K562 (cell line): ENCODE measurements around the gene TP63. TPM values are rescaled to one million over a fixed set of nuclear protein-coding genes. Genes with fewer than 3 reads are reported as not detected.

Experiments
- ATAC-seq: fragments of 200-7000 bp; cut with Tn5 transposase; 3 replicates; pipeline ENCODE4 v1.9.1; 2020; ENCODE audit warnings: moderate library complexity
- BruUV-seq: library from RNA; stranded (reverse); fragments of 400-500 nt; replicated peaks from 2 replicates; lab custom pipeline; 2021; lab: Mats Ljungman, UMichigan
- CTCF ChIA-PET: fragments of 300-600 bp; formaldehyde crosslinking; extraction: SDS; loops from one replicate; lab custom pipeline; 2021; ENCODE audit warnings: low intra/inter-chr PET ratio; lab: Yijun Ruan, JAX
- POLR2A ChIA-PET: fragments of 300-600, 350-650 bp; sonication (Branson Sonifier 250); formaldehyde crosslinking; extraction: SDS; loops from one replicate; lab custom pipeline; 2021; ENCODE audit warnings: antibody characterized with exemption, inconsistent platforms; lab: Yijun Ruan, JAX
- DNase-seq, 4 experiments: peaks; one replicate each; pipeline versions ENCODE4 v3.0.0 to v3.0.0-alpha.2; 2011 to 2018; ENCODE audit warnings: low spot score in 3 of 4, mixed read lengths in 3 of 4; ENCODE audit errors: extremely low read depth in 1 of 4
- FAIRE-seq: peaks from 2 replicates; lab custom pipeline; 2011; peaks lifted over from hg19 to GRCh38; lab: Jason Lieb, UNC
- H2AFZ ChIP-seq: 2 replicates; pipeline ENCODE4 v1.6.0; 2011; ENCODE audit warnings: low read depth, low read length, control low read depth, inconsistent platforms
- H3K27ac ChIP-seq: fragments of 200-600 bp; 3 replicates; pipeline ENCODE4 v1.8.0; 2011; ENCODE audit warnings: low read depth, mild to moderate bottlenecking, control low read depth, inconsistent platforms, low read length, moderate library complexity, mixed read lengths; ENCODE audit errors: extremely low read depth
- H3K27me3 ChIP-seq, 2 experiments: fragments of 300-600 bp in 1 of 2; 2 replicates in 1 of 2; 3 replicates in 1 of 2; pipeline versions ENCODE4 v1.6.0 to v1.8.0; 2011; ENCODE audit warnings: inconsistent platforms in 2 of 2, low read length in 2 of 2, mild to moderate bottlenecking in 1 of 2, mixed read lengths in 1 of 2, moderate library complexity in 1 of 2; ENCODE audit not compliant: control insufficient read depth in 2 of 2, insufficient read depth in 2 of 2
- H3K36me3 ChIP-seq: fragments of 300-600 bp; 3 replicates; pipeline ENCODE4 v1.8.0; 2011; ENCODE audit warnings: mild to moderate bottlenecking, low read length, inconsistent platforms; ENCODE audit not compliant: control insufficient read depth, insufficient read depth
- H3K4me1 ChIP-seq, 2 experiments: fragments of 200-600 bp in 1 of 2; replicated peaks in 1 of 2; 2 replicates in 1 of 2; 3 replicates in 1 of 2; pipeline versions ENCODE4 v1.5.1 to v1.8.0; 2011; ENCODE audit warnings: inconsistent platforms in 2 of 2, low read length in 2 of 2, mild to moderate bottlenecking in 1 of 2, mixed read lengths in 1 of 2, moderate library complexity in 1 of 2; ENCODE audit not compliant: control insufficient read depth in 2 of 2, insufficient read depth in 2 of 2
- H3K4me2 ChIP-seq: 2 replicates; pipeline ENCODE4 v1.6.1; 2011; ENCODE audit warnings: low read length, control low read depth, inconsistent platforms, mixed read lengths; ENCODE audit not compliant: insufficient read depth
- H3K4me3 ChIP-seq: fragments of 200-600 bp; sonication (generic), shearing (Covaris generic); 2 replicates; pipeline ENCODE4 v1.5.1; 2016; ENCODE audit warnings: control low read depth, inconsistent platforms
- H3K79me2 ChIP-seq: fragments of 200-600 bp; 3 replicates; pipeline ENCODE4 v1.8.0; 2011; ENCODE audit warnings: low read length, inconsistent platforms; ENCODE audit not compliant: control insufficient read depth, insufficient read depth
- H3K9ac ChIP-seq, 2 experiments: 2 replicates each; pipeline versions ENCODE4 v1.6.0 to v1.6.1; 2011; ENCODE audit warnings: low read depth in 2 of 2, low read length in 2 of 2, control low read depth in 1 of 2, inconsistent platforms in 1 of 2, mild to moderate bottlenecking in 1 of 2, mixed read lengths in 1 of 2; ENCODE audit not compliant: insufficient read depth in 1 of 2
- H3K9me1 ChIP-seq: one replicate; pipeline ENCODE4 v1.6.0; 2011; ENCODE audit warnings: inconsistent platforms, mild to moderate bottlenecking, low read length, moderate library complexity; ENCODE audit not compliant: control insufficient read depth, insufficient read depth
- H3K9me3 ChIP-seq: replicated peaks from 2 replicates; pipeline ENCODE4 v1.5.1; 2011; ENCODE audit warnings: low read depth, low read length, inconsistent platforms; ENCODE audit not compliant: control insufficient read depth, insufficient read depth
- H4K20me1 ChIP-seq: replicated peaks from 2 replicates; pipeline ENCODE4 v1.6.1; 2011; ENCODE audit warnings: low read length, inconsistent platforms, mixed read lengths; ENCODE audit not compliant: control insufficient read depth, insufficient read depth
- CHAMP1 ChIP-seq: fragments of 450-650 bp; IDR thresholded peaks from 2 replicates; pipeline ENCODE4 v1.6.1; 2016; ENCODE audit warnings: mild to moderate bottlenecking
- ELF1 ChIP-seq: fragments of 200-800 bp; sonication (Bioruptor generic); IDR thresholded peaks from 2 replicates; pipeline ENCODE4 v1.6.1; 2016; ENCODE audit warnings: missing genetic modification characterization, missing compliant biosample characterization
- FOXA3 ChIP-seq, 2 experiments: fragments of 450-650 bp in 1 of 2; sonication (generic) in 1 of 2; formaldehyde crosslinking; IDR thresholded peaks in 1 of 2; conservative IDR thresholded peaks in 1 of 2; 2 replicates each; pipeline versions ENCODE4 v1.4.0 to v1.8.0; 2020 to 2022; ENCODE audit warnings: mild to moderate bottlenecking in 2 of 2, missing genetic modification reagents in 1 of 2
- HDAC3 ChIP-seq: fragments of 450-650 bp; IDR thresholded peaks from 2 replicates; pipeline ENCODE4 v1.6.1; 2018; ENCODE audit warnings: borderline replicate concordance, mild to moderate bottlenecking, moderate library complexity; ENCODE audit not compliant: partially characterized antibody
- IRF2 ChIP-seq: sonication (generic); formaldehyde crosslinking; IDR thresholded peaks from 2 replicates; pipeline ENCODE4 v1.8.1; 2022; ENCODE audit warnings: mild to moderate bottlenecking, missing genetic modification reagents
- MECOM ChIP-seq: fragments of 250-450 bp; sonication (Bioruptor Pico); IDR thresholded peaks from 2 replicates; pipeline ENCODE4 v1.8.0; 2022; ENCODE audit warnings: inconsistent platforms
- PCBP2 ChIP-seq: fragments of 200-400 bp; formaldehyde crosslinking; IDR thresholded peaks from 2 replicates; pipeline ENCODE4 v1.6.1; 2018; ENCODE audit warnings: low read length, low read depth, mild to moderate bottlenecking, moderate library complexity; ENCODE audit not compliant: poor library complexity, severe bottlenecking
- POLR3A ChIP-seq: IDR thresholded peaks from 2 replicates; pipeline ENCODE4 v1.6.1; 2011; ENCODE audit warnings: borderline replicate concordance, mild to moderate bottlenecking, moderate library complexity; ENCODE audit not compliant: insufficient read length, insufficient read depth; ENCODE audit errors: extremely low read depth
- PTRF ChIP-seq: fragments of 450-650 bp; IDR thresholded peaks from 2 replicates; pipeline ENCODE4 v1.6.1; 2016; ENCODE audit warnings: mild to moderate bottlenecking, missing genetic modification characterization, missing compliant biosample characterization
- RFX7 ChIP-seq: fragments of 250-450 bp; sonication (Bioruptor Pico); IDR thresholded peaks from 2 replicates; pipeline ENCODE4 v1.5.1; 2021; ENCODE audit warnings: mild to moderate bottlenecking
- SRSF9 ChIP-seq: fragments of 200-400 bp; formaldehyde crosslinking; IDR thresholded peaks from 2 replicates; pipeline ENCODE4 v1.6.1; 2017; ENCODE audit warnings: low read depth, low read length, borderline replicate concordance
- STAT5B ChIP-seq: fragments of 250-450 bp; sonication (Bioruptor Pico); IDR thresholded peaks from 2 replicates; pipeline ENCODE4 v1.8.0; 2021; ENCODE audit warnings: mild to moderate bottlenecking, inconsistent platforms
- TBP ChIP-seq: optimal IDR thresholded peaks from 2 replicates; pipeline ENCODE3; 2011; ENCODE audit warnings: low read depth, low read length, improper control_type of control experiment
- TCFL5 ChIP-seq: fragments of 250-450 bp; sonication (Bioruptor Pico); conservative IDR thresholded peaks from 2 replicates; pipeline ENCODE4 v1.6.1; 2021; ENCODE audit warnings: mild to moderate bottlenecking, moderate library complexity, matching md5 sums
- TFAM ChIP-seq: fragments of 250-450 bp; sonication (Bioruptor Pico); conservative IDR thresholded peaks from 2 replicates; pipeline ENCODE4 v1.5.0; 2021; ENCODE audit warnings: mild to moderate bottlenecking, moderate library complexity
- THAP7 ChIP-seq: fragments of 250-450 bp; sonication (Bioruptor Pico); IDR thresholded peaks from 2 replicates; pipeline ENCODE4 v1.5.0; 2021
- YY1 ChIP-seq, 3 experiments: IDR thresholded peaks; 2 replicates each; pipeline ENCODE4 v1.6.1; 2011; ENCODE audit warnings: low read length in 2 of 3, mild to moderate bottlenecking in 2 of 3, moderate library complexity in 2 of 3, borderline replicate concordance in 1 of 3, control low read depth in 1 of 3, low read depth in 1 of 3; ENCODE audit not compliant: insufficient read depth in 3 of 3, insufficient replicate concordance in 2 of 3, control insufficient read depth in 1 of 3, insufficient read length in 1 of 3; ENCODE audit errors: extremely low read depth in 1 of 3
- ZNF121 ChIP-seq: sonication (generic); formaldehyde crosslinking; conservative IDR thresholded peaks from 2 replicates; pipeline ENCODE4 v1.8.0; 2022; ENCODE audit warnings: missing genetic modification reagents
- ZNF436 ChIP-seq: fragments of 250-450, 450-650 bp; sonication (Bioruptor Pico); formaldehyde crosslinking; IDR thresholded peaks from 2 replicates; pipeline ENCODE4 v1.7.0; 2020; ENCODE audit warnings: mild to moderate bottlenecking
- ZNF696 ChIP-seq: fragments of 250-450 bp; sonication (Bioruptor Pico); conservative IDR thresholded peaks from 2 replicates; pipeline ENCODE4 v1.4.0; 2020; ENCODE audit warnings: mild to moderate bottlenecking, moderate library complexity
- WGBS: fragments of 100-300 bp; shearing (Covaris generic); methylation state at CpG from one replicate; pipeline ENCODE4 v1.1.6; 2016; ENCODE audit warnings: low coverage, mixed read lengths; ENCODE audit not compliant: insufficient coverage; ENCODE audit errors: missing lambda C conversion rate; 5-methylcytosine and 5-hydroxymethylcytosine counted together
- in situ Hi-C: fragments of 300-500 bp; cut with MboI; formaldehyde crosslinking; loops from 4 replicates; pipeline ENCODE4 v1.15.0; 2018; ENCODE audit warnings: inconsistent platforms, mixed read lengths
- intact Hi-C: fragments of 100-400 bp; cut with micrococcal nuclease; formaldehyde crosslinking; loops from 2 replicates; pipeline ENCODE4 v1.14.2; 2022
- polyA plus RNA-seq, 8 experiments: library from polyadenylated mRNA; depleted of rRNA in 4 of 8; stranded (reverse) in 5 of 8; unstranded in 3 of 8; fragments of >200 nt; fragmentation: Nextera tagmentation in 2 of 8; fragmentation: Illumina TruSeq in 1 of 8; extraction: Ambion mirVana in 2 of 8; extraction: Trizol in 1 of 8; gene quantifications; 2 replicates each; pipeline versions ENCODE4 v1.2.1 to v1.2.3, GENCODE V29; 2011 to 2014; ENCODE audit warnings: inconsistent platforms in 1 of 8, missing spikeins in 1 of 8
- total RNA-seq, 7 experiments: library from RNA; depleted of rRNA in 6 of 7; stranded (reverse); fragments of >200 nt in 6 of 7; fragmentation: Illumina TruSeq in 2 of 7; extraction: Trizol in 2 of 7; gene quantifications; 2 replicates each; pipeline versions ENCODE4 v1.2.1 to v1.2.3, GENCODE V29; 2011 to 2021; ENCODE audit warnings: low replicate concordance in 1 of 7

Gene TP63
- total and polyA plus RNA-seq, 9 of the 15 experiments (the other 6 are each of a cell fraction or from before 2014, with no cell fraction given): 0.32 to 1.4 (median 0.50) TPM

- no peak for TF ChIP-seq TBP
- TF ChIP-seq TFAM (CRISPR knock-in tag): no peak
- no peak for TF ChIP-seq PTRF (tag)
- TF ChIP-seq CHAMP1: no peak
- TF ChIP-seq TCFL5: no peak
- TF ChIP-seq PCBP2: no peak
- no peak for TF ChIP-seq MECOM (CRISPR knock-in tag)
- TF ChIP-seq STAT5B (CRISPR knock-in tag): no peak
- no peak for TF ChIP-seq ZNF436
These were observed 71.0 kb downstream of the TP63 start (continued) for GRCh38 chr3:189702066-189702646.

GRCh38 chr3:189703865-189704264 is 72.7 kb downstream of the TP63 start:
- no peak overlapping the region for H3K27ac ChIP-seq
- H3K9me3 ChIP-seq: no peaks in the 10 kb centered on the region
- intact Hi-C loops (no loop called here), in situ Hi-C loops (no loop called here)
- 6% methylated on average over 1 of the region's 1 CpG for WGBS
- no peaks in the 10 kb centered on the region for H4K20me1 ChIP-seq
- BruUV-seq: no TSS peak
- ChIA-PET POLR2A (no interaction called here), CTCF (no interaction called here)
- H3K4me2 ChIP-seq: no peak overlapping the region
- no peak overlapping the region for H3K4me3 ChIP-seq
- H3K79me2 ChIP-seq: no peaks in the 10 kb centered on the region
- DNase-seq (no peak), FAIRE-seq (no peak), ATAC-seq (no peak)
- no peaks in the 10 kb centered on the region for H3K9me1 ChIP-seq
- H2AFZ ChIP-seq: no peak overlapping the region
- no peak for TF ChIP-seq YY1 (IDR thresholded peaks at IDR 0.05; ENCODE audit: borderline replicate concordance in 1 of 3, control insufficient read depth in 1 of 3, extremely low read depth in 1 of 3, insufficient read depth in 3 of 3, insufficient read length in 1 of 3, insufficient replicate concordance in 2 of 3, low read depth in 1 of 3, low read length in 2 of 3)
- TF ChIP-seq IRF2 (CRISPR knock-in tag): no peak
- no peak for TF ChIP-seq ZNF121 (CRISPR knock-in tag)
- TF ChIP-seq ZNF696 (CRISPR knock-in tag): no peak
- TF ChIP-seq ELF1 (tag): no peak
- TF ChIP-seq HDAC3: no peak
- no peak for TF ChIP-seq FOXA3 (CRISPR knock-in tag; conservative IDR thresholded peaks at IDR 0.05 in 1 of 2, IDR thresholded peaks at IDR 0.05 in 1 of 2)
- TF ChIP-seq SRSF9: no peak
- TF ChIP-seq POLR3A: no peak
- TF ChIP-seq THAP7: no peak
- no peak for TF ChIP-seq RFX7 (CRISPR knock-in tag)
- H3K27me3 ChIP-seq: no peaks in the 10 kb centered on the region
- H3K4me1 ChIP-seq: no peaks in the 10 kb centered on the region
- no peak overlapping the region for H3K9ac ChIP-seq
- no peaks in the 10 kb centered on the region for H3K36me3 ChIP-seq
